Endothelial cell (in vitro differentiated cells): ENCODE results near the gene RUSF1. TPM values are rescaled to one million over a fixed set of nuclear protein-coding genes. Genes with fewer than 3 reads are reported as not detected.

Experiments
- DNase-seq: peaks from one replicate; pipeline ENCODE4 v3.0.0; 2021; ENCODE audit warnings: low spot score
- H3K27ac Mint-ChIP-seq: one replicate; pipeline ENCODE4 v1.8.0; 2021; ENCODE audit warnings: mixed read lengths, inconsistent platforms; ENCODE audit not compliant: unreplicated experiment
- H3K27me3 Mint-ChIP-seq: one replicate; pipeline ENCODE4 v1.8.0; 2021; ENCODE audit warnings: mild to moderate bottlenecking, moderate library complexity, mixed read lengths, inconsistent platforms; ENCODE audit not compliant: unreplicated experiment
- H3K36me3 Mint-ChIP-seq: one replicate; pipeline ENCODE4 v1.8.0; 2021; ENCODE audit warnings: mild to moderate bottlenecking, low read depth, mixed read lengths, inconsistent platforms; ENCODE audit not compliant: unreplicated experiment
- H3K4me1 Mint-ChIP-seq: one replicate; pipeline ENCODE4 v1.8.0; 2021; ENCODE audit warnings: mild to moderate bottlenecking, mixed read lengths, inconsistent platforms; ENCODE audit not compliant: unreplicated experiment
- H3K4me3 Mint-ChIP-seq: one replicate; pipeline ENCODE4 v1.8.0; 2021; ENCODE audit warnings: mild to moderate bottlenecking, mixed read lengths, inconsistent platforms; ENCODE audit not compliant: unreplicated experiment
- H3K9me3 Mint-ChIP-seq: one replicate; pipeline ENCODE4 v1.8.0; 2021; ENCODE audit warnings: mixed read lengths, inconsistent platforms; ENCODE audit not compliant: unreplicated experiment
- CTCF ChIP-seq: fragments of 200-600 bp; sonication (generic); IDR thresholded peaks from one replicate; pipeline ENCODE4 v1.5.0; 2021; ENCODE audit warnings: antibody characterized with exemption; ENCODE audit not compliant: unreplicated experiment
- total RNA-seq: library from RNA; stranded (reverse); fragmentation: NEBNext Ultra II Directional; extraction: Animal tissue kit (Norgen Biotek cat#: 25700); gene quantifications from one replicate; pipeline ENCODE4 v1.2.1, GENCODE V29; 2021; ENCODE audit not compliant: unreplicated experiment

RUSF1 gene
- total RNA-seq, 1 donor from 2014 or later, result 54.2 TPM

GRCh38 chr16:31530405-31530804 is 22.2 kb upstream of the RUSF1 start:
- Mint-ChIP-seq H3K27ac (no peak overlapping the region), H3K36me3 (no peaks in the 10 kb centered on the region), H3K4me3 (no peak overlapping the region)

GRCh38 chr16:31529937-31530312 is 21.7 kb upstream of the RUSF1 start:
- peaks cover 13% of the 10 kb centered on the region for H3K4me1 Mint-ChIP-seq
- TF ChIP-seq CTCF, result no peak
- no peak overlapping the region for H3K27ac Mint-ChIP-seq
- no peaks in the 10 kb centered on the region for H3K36me3 Mint-ChIP-seq
- H3K27me3 Mint-ChIP-seq, result peaks cover 16% of the 10 kb centered on the region
- peaks cover 5% of the 10 kb centered on the region for H3K9me3 Mint-ChIP-seq
- H3K4me3 Mint-ChIP-seq, result peak overlapping the region; percentile 74
- no peak for DNase-seq

More at GRCh38 chr16:31530405-31530804, 22.2 kb upstream of the RUSF1 start:
- no peak for DNase-seq
- no peak for TF ChIP-seq CTCF
- peaks cover 5% of the 10 kb centered on the region for H3K9me3 Mint-ChIP-seq
- H3K4me1 Mint-ChIP-seq, result peaks cover 13% of the 10 kb centered on the region
- H3K27me3 Mint-ChIP-seq, result peaks cover 16% of the 10 kb centered on the region

- Mint-ChIP-seq H3K27ac (no peak overlapping the region), H3K36me3 (no peaks in the 10 kb centered on the region), H3K4me1 (peaks cover 13% of the 10 kb centered on the region), H3K27me3 (peaks cover 17% of the 10 kb centered on the region), H3K4me3 (peak overlapping the region; percentile 82), H3K9me3 (peaks cover 5% of the 10 kb centered on the region)
- no peak for DNase-seq
- TF ChIP-seq CTCF, result no peak
These were observed 21.1 kb upstream of the RUSF1 start for GRCh38 chr16:31529108-31529936.

- H3K27me3 Mint-ChIP-seq, result peaks cover 17% of the 10 kb centered on the region
- H3K36me3 Mint-ChIP-seq, result no peaks in the 10 kb centered on the region
- H3K4me3 Mint-ChIP-seq, result peak overlapping the region; percentile 82
- peaks cover 13% of the 10 kb centered on the region for H3K4me1 Mint-ChIP-seq
- peaks cover 5% of the 10 kb centered on the region for H3K9me3 Mint-ChIP-seq
- TF ChIP-seq CTCF, result no peak
- no peak for DNase-seq
- H3K27ac Mint-ChIP-seq, result no peak overlapping the region
These were observed 20.4 kb upstream of the RUSF1 start for GRCh38 chr16:31528523-31529107.

GRCh38 chr16:31527734-31528274 is 19.6 kb upstream of the RUSF1 start, which contains the start of gene AHSP:
TSS of gene AHSP (plus strand) at chr16:31527900. CDS start at chr16:31528140, 240 bp downstream.
- no peak for DNase-seq

More at GRCh38 chr16:31527734-31528274, 19.6 kb upstream of the RUSF1 start, which contains the start of gene AHSP:
- H3K9me3 Mint-ChIP-seq, result peaks cover 5% of the 10 kb centered on the region
- H3K27ac Mint-ChIP-seq, result no peak within 1 kb of the TSS
- TF ChIP-seq CTCF, result no peak
- peaks cover 17% of the 10 kb centered on the region for H3K27me3 Mint-ChIP-seq
- no peaks in the 10 kb centered on the region for H3K36me3 Mint-ChIP-seq
- peak within 1 kb of the TSS; percentile 82 for H3K4me3 Mint-ChIP-seq
- peaks cover 13% of the 10 kb centered on the region for H3K4me1 Mint-ChIP-seq
